ENCODE data around the gene GGA1. TPM values are rescaled to one million over a fixed set of nuclear protein-coding genes. Genes with fewer than 3 reads are reported as not detected.
A peak's percentile ranks its signal among the peaks of the same experiment; 100 is the strongest.
"Not testable (repeated sequence)": the region's sequence is repeated elsewhere in the genome, so short reads cannot be mapped to it uniquely, and the experiment has no call there.

Gene GGA1
- total and polyA plus RNA-seq, 2 donors from 2014 or later, result 37.5 to 61.2 TPM

GRCh38 chr22:37582526-37582925 is 26.1 kb upstream of the GGA1 start:
- FAIRE-seq (no peak), DNase-seq (no peak)
- intact Hi-C loops (cut with DNase I), result no loop called here
- Histone ChIP-seq H3K36me3 (ENCODE audit: control insufficient read depth in 2 of 3, insufficient read depth in 3 of 3, low read length in 3 of 3) (no peaks in the 10 kb centered on the region), H3K9ac (ENCODE audit: low read length in 3 of 3) (no peak overlapping the region), H3K27me3 (ENCODE audit: control insufficient read depth, insufficient read depth, low read length) (no peaks in the 10 kb centered on the region), H3K4me1 (ENCODE audit: control insufficient read depth in 2 of 3, insufficient read depth in 2 of 3, low read depth in 1 of 3, low read length in 3 of 3) (peaks cover 0 to 3% (median 0%) of the 10 kb centered on the region in 3 donors), H3K27ac (ENCODE audit: low read depth in 2 of 2, low read length in 2 of 2) (no peak overlapping the region), H3K4me3 (ENCODE audit: low read length in 3 of 3) (no peak overlapping the region), H3K9me3 (ENCODE audit: control insufficient read depth in 2 of 3, insufficient read depth in 1 of 3, low read length in 3 of 3) (no peaks in the 10 kb centered on the region)
- TF ChIP-seq, protein P1, sequence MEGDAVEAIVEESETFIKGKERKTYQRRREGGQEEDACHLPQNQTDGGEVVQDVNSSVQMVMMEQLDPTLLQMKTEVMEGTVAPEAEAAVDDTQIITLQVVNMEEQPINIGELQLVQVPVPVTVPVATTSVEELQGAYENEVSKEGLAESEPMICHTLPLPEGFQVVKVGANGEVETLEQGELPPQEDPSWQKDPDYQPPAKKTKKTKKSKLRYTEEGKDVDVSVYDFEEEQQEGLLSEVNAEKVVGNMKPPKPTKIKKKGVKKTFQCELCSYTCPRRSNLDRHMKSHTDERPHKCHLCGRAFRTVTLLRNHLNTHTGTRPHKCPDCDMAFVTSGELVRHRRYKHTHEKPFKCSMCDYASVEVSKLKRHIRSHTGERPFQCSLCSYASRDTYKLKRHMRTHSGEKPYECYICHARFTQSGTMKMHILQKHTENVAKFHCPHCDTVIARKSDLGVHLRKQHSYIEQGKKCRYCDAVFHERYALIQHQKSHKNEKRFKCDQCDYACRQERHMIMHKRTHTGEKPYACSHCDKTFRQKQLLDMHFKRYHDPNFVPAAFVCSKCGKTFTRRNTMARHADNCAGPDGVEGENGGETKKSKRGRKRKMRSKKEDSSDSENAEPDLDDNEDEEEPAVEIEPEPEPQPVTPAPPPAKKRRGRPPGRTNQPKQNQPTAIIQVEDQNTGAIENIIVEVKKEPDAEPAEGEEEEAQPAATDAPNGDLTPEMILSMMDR (IDR thresholded peaks at IDR 0.05; ENCODE audit: borderline replicate concordance, extremely low read depth, insufficient read depth), result no peak

GRCh38 chr22:37588546-37589215 is 20.0 kb upstream of the GGA1 start:
- H3K27ac ChIP-seq (ENCODE audit: low read depth in 2 of 2, low read length in 2 of 2), result no peak overlapping the region
- H3K9me3 ChIP-seq (ENCODE audit: control insufficient read depth in 2 of 3, insufficient read depth in 1 of 3, low read length in 3 of 3), result no peaks in the 10 kb centered on the region
- DNase-seq, result peak in 1 of 5 donors; percentile 49

GRCh38 chr22:37589636-37590035 is 19.0 kb upstream of the GGA1 start:
- intact Hi-C loops (cut with DNase I), result loop anchor here (5.0 kb wide), 1 partner anchor 47 kb away; no protein-coding TSS in a partner anchor
- Histone ChIP-seq H3K9me3 (ENCODE audit: control insufficient read depth in 2 of 3, insufficient read depth in 1 of 3, low read length in 3 of 3) (no peaks in the 10 kb centered on the region), H3K4me1 (ENCODE audit: control insufficient read depth in 2 of 3, insufficient read depth in 2 of 3, low read depth in 1 of 3, low read length in 3 of 3) (peaks cover 0 to 6% (median 0%) of the 10 kb centered on the region in 3 donors), H3K9ac (ENCODE audit: low read length in 3 of 3) (no peak overlapping the region), H3K36me3 (ENCODE audit: control insufficient read depth in 2 of 3, insufficient read depth in 3 of 3, low read length in 3 of 3) (no peaks in the 10 kb centered on the region), H3K27me3 (ENCODE audit: control insufficient read depth, insufficient read depth, low read length) (no peaks in the 10 kb centered on the region), H3K4me3 (ENCODE audit: low read length in 3 of 3) (no peak overlapping the region), H3K27ac (ENCODE audit: low read depth in 2 of 2, low read length in 2 of 2) (no peak overlapping the region)
- no peak for DNase-seq
- TF ChIP-seq, protein P1 (IDR thresholded peaks at IDR 0.05; ENCODE audit: borderline replicate concordance, extremely low read depth, insufficient read depth), result no peak
- no peak for FAIRE-seq

More at GRCh38 chr22:37588546-37589215, 20.0 kb upstream of the GGA1 start:
- Histone ChIP-seq H3K4me3 (ENCODE audit: low read length in 3 of 3) (no peak overlapping the region), H3K36me3 (ENCODE audit: control insufficient read depth in 2 of 3, insufficient read depth in 3 of 3, low read length in 3 of 3) (no peaks in the 10 kb centered on the region), H3K9ac (ENCODE audit: low read length in 3 of 3) (no peak overlapping the region), H3K27me3 (ENCODE audit: control insufficient read depth, insufficient read depth, low read length) (no peaks in the 10 kb centered on the region), H3K4me1 (ENCODE audit: control insufficient read depth in 2 of 3, insufficient read depth in 2 of 3, low read depth in 1 of 3, low read length in 3 of 3) (peaks cover 0 to 6% (median 0%) of the 10 kb centered on the region in 3 donors)
- intact Hi-C loops (cut with DNase I), result no loop called here
- TF ChIP-seq, protein P1 (IDR thresholded peaks at IDR 0.05; ENCODE audit: borderline replicate concordance, extremely low read depth, insufficient read depth), result no peak
- no peak for FAIRE-seq

GRCh38 chr22:37591081-37591480 is 17.6 kb upstream of the GGA1 start:
- not testable (repeated sequence) for H3K27ac ChIP-seq (ENCODE audit: low read depth in 2 of 2, low read length in 2 of 2); H3K4me1 ChIP-seq (ENCODE audit: control insufficient read depth in 2 of 3, insufficient read depth in 2 of 3, low read depth in 1 of 3, low read length in 3 of 3); H3K36me3 ChIP-seq (ENCODE audit: control insufficient read depth in 2 of 3, insufficient read depth in 3 of 3, low read length in 3 of 3); FAIRE-seq; DNase-seq; H3K4me3 ChIP-seq (ENCODE audit: low read length in 3 of 3); H3K27me3 ChIP-seq (ENCODE audit: control insufficient read depth, insufficient read depth, low read length); H3K9me3 ChIP-seq (ENCODE audit: control insufficient read depth in 2 of 3, insufficient read depth in 1 of 3, low read length in 3 of 3); H3K9ac ChIP-seq (ENCODE audit: low read length in 3 of 3)
- intact Hi-C loops (cut with DNase I), result loop anchor here (5.0 kb wide), 1 partner anchor 49 kb away; no protein-coding TSS in a partner anchor

Measured in kidney (tissue), 14 donors.